AG09309 (cell line): ENCODE results near the gene TGFBRAP1.

Experiments used
- DNase-seq: peaks from one replicate; pipeline ENCODE4 v3.0.0-alpha.2; 2010; ENCODE audit warnings: low read depth
- H3K4me3 ChIP-seq: 2 replicates; pipeline ENCODE4 v1.5.1; 2011; ENCODE audit warnings: mild to moderate bottlenecking, low read depth, low read length, moderate library complexity; ENCODE audit not compliant: control insufficient read depth
- TF ChIP-seq, protein P1 (sequence below): IDR thresholded peaks from 2 replicates; pipeline ENCODE4 v1.5.1; 2011; ENCODE audit warnings: mild to moderate bottlenecking, low read depth, low read length, inconsistent platforms; ENCODE audit not compliant: insufficient read depth, control insufficient read depth; ENCODE audit errors: missing control alignments

The TGFBRAP1 gene

DNA sequence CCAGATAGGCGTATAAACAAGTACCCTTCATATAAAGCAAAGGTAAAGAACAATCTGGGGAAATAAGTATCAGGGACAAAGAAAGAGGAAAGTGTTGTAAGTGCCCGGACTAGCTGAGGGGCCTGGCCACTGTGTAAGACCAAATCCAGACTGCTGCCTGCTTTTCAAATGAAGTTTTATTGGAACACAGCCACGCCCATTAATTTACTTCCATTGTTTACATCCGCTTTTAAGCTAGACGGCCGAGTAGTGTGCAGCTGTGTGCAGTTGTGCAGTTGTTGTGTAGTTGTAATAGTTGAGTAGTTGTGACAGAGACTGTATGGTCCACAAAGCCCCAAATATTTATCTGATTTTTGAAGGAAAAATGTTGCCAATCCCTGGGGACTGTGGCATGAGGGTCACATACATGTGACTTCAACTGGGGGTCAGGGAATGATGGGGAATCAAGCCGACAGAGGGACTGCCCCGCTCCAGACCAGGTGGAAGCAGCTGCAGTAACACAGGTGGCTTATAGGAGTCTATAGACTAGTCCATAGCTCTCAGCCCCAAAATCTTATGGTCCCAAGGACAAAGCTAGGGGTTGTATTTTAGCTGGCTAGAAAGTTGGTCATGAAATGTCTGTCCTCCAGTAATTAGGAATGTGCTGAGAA is 39.3 kb upstream of the TGFBRAP1 start:
- TF ChIP-seq, protein P1, sequence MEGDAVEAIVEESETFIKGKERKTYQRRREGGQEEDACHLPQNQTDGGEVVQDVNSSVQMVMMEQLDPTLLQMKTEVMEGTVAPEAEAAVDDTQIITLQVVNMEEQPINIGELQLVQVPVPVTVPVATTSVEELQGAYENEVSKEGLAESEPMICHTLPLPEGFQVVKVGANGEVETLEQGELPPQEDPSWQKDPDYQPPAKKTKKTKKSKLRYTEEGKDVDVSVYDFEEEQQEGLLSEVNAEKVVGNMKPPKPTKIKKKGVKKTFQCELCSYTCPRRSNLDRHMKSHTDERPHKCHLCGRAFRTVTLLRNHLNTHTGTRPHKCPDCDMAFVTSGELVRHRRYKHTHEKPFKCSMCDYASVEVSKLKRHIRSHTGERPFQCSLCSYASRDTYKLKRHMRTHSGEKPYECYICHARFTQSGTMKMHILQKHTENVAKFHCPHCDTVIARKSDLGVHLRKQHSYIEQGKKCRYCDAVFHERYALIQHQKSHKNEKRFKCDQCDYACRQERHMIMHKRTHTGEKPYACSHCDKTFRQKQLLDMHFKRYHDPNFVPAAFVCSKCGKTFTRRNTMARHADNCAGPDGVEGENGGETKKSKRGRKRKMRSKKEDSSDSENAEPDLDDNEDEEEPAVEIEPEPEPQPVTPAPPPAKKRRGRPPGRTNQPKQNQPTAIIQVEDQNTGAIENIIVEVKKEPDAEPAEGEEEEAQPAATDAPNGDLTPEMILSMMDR = no peak
- no peak for DNase-seq
- H3K4me3 ChIP-seq = no peak overlapping the region

DNA sequence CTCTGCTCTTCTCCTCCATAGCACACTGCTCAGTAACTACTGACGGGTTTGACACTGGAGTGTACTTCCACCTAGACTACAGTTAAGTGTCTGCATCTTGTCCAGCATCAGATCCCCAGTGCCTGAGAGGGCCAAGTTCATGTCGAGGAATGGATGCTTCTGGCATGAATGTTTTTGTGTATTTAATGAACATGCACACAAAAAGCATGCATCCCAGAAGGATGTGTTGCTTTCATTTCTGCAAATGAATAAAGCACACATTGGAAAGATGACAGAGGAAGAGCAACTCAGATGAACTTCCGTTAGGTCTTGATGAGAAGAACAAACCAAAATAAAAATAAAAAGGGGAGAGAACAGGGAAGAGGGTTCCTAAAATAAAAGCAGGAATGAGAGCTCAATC is 35.7 kb upstream of the TGFBRAP1 start:
- no peak overlapping the region for H3K4me3 ChIP-seq
- no peak for DNase-seq
- TF ChIP-seq, protein P1 = no peak

DNA sequence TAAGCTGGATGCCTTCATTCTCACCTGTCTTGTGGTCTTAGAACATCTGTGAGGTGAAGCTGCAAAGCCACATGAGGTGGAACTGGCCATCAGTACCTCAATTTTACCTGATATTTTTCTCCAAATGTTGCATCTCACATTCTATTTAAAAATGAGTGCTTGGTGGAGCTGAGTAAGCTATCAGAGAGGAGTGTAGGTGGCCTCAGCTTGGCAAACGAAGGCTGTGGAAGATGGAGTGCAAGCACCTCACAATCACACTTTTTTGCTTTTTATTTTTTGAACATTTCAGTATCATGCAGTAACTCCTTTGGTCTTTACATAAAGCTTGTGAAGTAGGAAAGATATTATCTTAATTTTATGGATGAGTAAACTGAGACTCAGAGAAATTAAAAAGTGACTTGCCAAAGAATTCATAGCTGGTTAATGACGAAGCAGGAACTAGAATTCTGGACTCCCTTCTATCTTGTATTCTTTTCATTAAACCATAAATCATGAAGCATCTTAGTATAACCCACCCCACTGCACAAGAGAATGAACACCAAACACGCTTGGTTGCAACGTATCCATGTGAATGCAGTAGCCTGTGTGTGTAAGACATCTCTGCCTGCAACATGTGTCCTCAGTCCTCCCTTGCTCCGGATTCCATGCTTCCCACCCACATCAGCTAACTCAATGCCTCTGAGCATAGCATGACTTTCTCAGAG is 35.1 kb upstream of the TGFBRAP1 start:
- no peak for DNase-seq
- no peak overlapping the region for H3K4me3 ChIP-seq
- TF ChIP-seq, protein P1 = no peak

GRCh38 chr2:105362862-105363591 is 33.5 kb upstream of the TGFBRAP1 start:
- DNase-seq = no peak
- TF ChIP-seq, protein P1 = no peak
- H3K4me3 ChIP-seq = no peak overlapping the region

DNA sequence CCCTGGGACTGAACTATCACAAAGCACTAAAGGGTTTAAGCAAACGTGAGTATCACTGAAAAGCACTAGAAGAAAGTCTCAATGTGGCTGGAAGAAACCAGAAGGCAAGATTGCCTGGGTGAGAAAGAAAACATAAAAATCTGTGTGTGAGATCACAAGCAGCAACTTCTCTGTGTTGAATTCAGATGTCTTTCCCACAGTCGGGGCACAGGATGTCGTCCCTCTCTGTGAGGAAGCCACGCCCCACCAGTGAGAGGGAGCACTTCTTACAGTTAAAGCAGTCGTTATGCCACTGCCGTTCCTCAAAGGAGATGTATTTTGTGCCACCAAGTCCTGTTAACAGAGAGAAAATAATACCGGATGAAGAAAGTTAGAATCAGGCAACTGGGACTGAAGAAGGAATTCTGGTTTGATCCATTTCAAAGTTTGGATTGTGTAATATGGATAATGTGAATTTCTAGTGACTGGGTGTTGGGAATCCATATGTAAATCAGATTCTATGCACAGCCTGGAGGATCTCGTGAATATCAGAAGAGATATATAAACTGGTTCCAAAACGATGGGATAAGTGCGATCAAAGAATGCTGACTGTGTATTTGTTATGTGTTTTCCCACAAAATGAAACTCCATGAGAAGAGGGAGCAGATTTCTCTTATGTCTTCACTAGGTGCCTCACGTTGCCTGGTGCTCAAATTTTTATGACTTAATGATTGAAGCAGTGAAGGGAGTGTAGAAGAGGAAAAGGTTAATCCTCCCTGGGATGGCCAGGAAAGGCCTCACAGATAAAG is 31.8 kb upstream of the TGFBRAP1 start:
- TF ChIP-seq, protein P1 = no peak
- H3K4me3 ChIP-seq = no peak overlapping the region
- DNase-seq = no peak

- TF ChIP-seq, protein P1 = no peak
- DNase-seq = no peak
- H3K4me3 ChIP-seq = no peak overlapping the region
Observed at GRCh38 chr2:105358593-105358992, 29.1 kb upstream of the TGFBRAP1 start.
